ENCODE results near the gene COMT. TPM values are rescaled to one million over a fixed set of nuclear protein-coding genes. Genes with fewer than 3 reads are reported as not detected.

COMT gene
- total and polyA plus RNA-seq, 8 donors, result 25.1 to 174 (median 103) TPM

GRCh38 chr22:19981961-19982920 lies 40.7 kb downstream of the COMT start:
- H3K36me3 ChIP-seq, result peaks cover 14 to 48% (median 40%) of the 10 kb centered on the region in 4 donors
- intact Hi-C loops (cut with DNase I; ENCODE audit: low total_unique reads), result no loop called here
- H3K4me3 ChIP-seq, result no peak overlapping the region
- no peaks in the 10 kb centered on the region for H3K27me3 ChIP-seq
- no peaks in the 10 kb centered on the region for H3K9me3 ChIP-seq
- peaks cover 14 to 40% (median 29%) of the 10 kb centered on the region in 4 donors for H3K4me1 ChIP-seq
- 93 to 98% (median 97%) methylated on average over 10 to 16 of the region's 16 CpGs for WGBS, 5 donors
- H3K27ac ChIP-seq, result peak overlapping the region in 1 of 5 donors; percentile 69
- TF ChIP-seq EP300 (IDR thresholded peaks at IDR 0.05) (no peak), POLR2AphosphoS5 (IDR thresholded peaks at IDR 0.05) (no peak), POLR2A (IDR thresholded peaks at IDR 0.05) (no peak)
- TF ChIP-seq, protein P1, sequence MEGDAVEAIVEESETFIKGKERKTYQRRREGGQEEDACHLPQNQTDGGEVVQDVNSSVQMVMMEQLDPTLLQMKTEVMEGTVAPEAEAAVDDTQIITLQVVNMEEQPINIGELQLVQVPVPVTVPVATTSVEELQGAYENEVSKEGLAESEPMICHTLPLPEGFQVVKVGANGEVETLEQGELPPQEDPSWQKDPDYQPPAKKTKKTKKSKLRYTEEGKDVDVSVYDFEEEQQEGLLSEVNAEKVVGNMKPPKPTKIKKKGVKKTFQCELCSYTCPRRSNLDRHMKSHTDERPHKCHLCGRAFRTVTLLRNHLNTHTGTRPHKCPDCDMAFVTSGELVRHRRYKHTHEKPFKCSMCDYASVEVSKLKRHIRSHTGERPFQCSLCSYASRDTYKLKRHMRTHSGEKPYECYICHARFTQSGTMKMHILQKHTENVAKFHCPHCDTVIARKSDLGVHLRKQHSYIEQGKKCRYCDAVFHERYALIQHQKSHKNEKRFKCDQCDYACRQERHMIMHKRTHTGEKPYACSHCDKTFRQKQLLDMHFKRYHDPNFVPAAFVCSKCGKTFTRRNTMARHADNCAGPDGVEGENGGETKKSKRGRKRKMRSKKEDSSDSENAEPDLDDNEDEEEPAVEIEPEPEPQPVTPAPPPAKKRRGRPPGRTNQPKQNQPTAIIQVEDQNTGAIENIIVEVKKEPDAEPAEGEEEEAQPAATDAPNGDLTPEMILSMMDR (IDR thresholded peaks at IDR 0.05), result no peak
- DNase-seq, result no peak

- TF ChIP-seq POLR2A (IDR thresholded peaks at IDR 0.05) (no peak), EP300 (IDR thresholded peaks at IDR 0.05) (no peak), POLR2AphosphoS5 (IDR thresholded peaks at IDR 0.05) (no peak)
- TF ChIP-seq, protein P1 (IDR thresholded peaks at IDR 0.05), result no peak
- no peak for DNase-seq
- Histone ChIP-seq H3K27me3 (no peaks in the 10 kb centered on the region), H3K4me1 (peaks cover 14 to 44% (median 31%) of the 10 kb centered on the region in 4 donors), H3K27ac (peak overlapping the region in 1 of 5 donors; percentile 69), H3K36me3 (peaks cover 14 to 39% (median 37%) of the 10 kb centered on the region in 4 donors), H3K4me3 (no peak overlapping the region), H3K9me3 (no peaks in the 10 kb centered on the region)
- intact Hi-C loops (cut with DNase I; ENCODE audit: low total_unique reads), result no loop called here
- 84 to 94% (median 87%) methylated on average over 6 to 8 of the region's 8 CpGs; no CpG with 5 or more reads in 1 of the 5 donors for WGBS, 5 donors
These were observed 41.5 kb downstream of the COMT start for GRCh38 chr22:19982991-19983578.

DNA sequence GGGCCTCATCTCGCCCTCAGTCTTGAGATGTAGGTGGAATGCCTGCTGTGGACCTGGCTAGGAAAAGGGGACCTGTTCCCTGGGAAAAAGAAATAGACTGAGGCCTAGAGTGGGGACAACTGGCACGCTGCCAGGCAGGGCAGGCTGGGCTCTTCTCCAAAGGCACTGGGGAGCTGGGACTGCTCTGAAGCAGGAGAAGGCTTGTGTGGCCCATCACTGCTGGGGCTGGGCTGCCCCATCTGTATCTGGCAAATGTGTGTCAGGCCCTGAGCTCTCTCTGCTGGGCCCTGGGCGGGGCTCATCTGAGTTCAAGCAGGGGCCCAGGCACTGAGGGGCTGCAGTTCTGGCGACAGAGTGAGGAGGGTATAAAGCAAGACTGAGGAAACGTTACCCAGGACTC lies 42.2 kb downstream of the COMT start:
- Histone ChIP-seq H3K9me3 (no peaks in the 10 kb centered on the region), H3K4me1 (peaks cover 14 to 44% (median 31%) of the 10 kb centered on the region in 4 donors), H3K27ac (peak overlapping the region in 2 of 5 donors; percentile 54 to 69), H3K36me3 (peaks cover 14 to 33% (median 31%) of the 10 kb centered on the region in 4 donors), H3K4me3 (no peak overlapping the region), H3K27me3 (no peaks in the 10 kb centered on the region)
- TF ChIP-seq, protein P1 (IDR thresholded peaks at IDR 0.05), result no peak
- TF ChIP-seq POLR2A (IDR thresholded peaks at IDR 0.05) (no peak), POLR2AphosphoS5 (IDR thresholded peaks at IDR 0.05) (no peak), EP300 (IDR thresholded peaks at IDR 0.05) (no peak)
- intact Hi-C loops (cut with DNase I; ENCODE audit: low total_unique reads), result no loop called here
- no peak for DNase-seq
- WGBS, 5 donors, result 71 to 78% (median 75%) methylated on average over 5 of the region's 5 CpGs

GRCh38 chr22:19984201-19984753 lies 42.7 kb downstream of the COMT start:
- TF ChIP-seq EP300 (IDR thresholded peaks at IDR 0.05), result no peak
- peak in 1 of 3 donors; percentile 5 for TF ChIP-seq POLR2AphosphoS5 (IDR thresholded peaks at IDR 0.05)
- Histone ChIP-seq H3K27ac (peak overlapping the region in 3 of 5 donors; percentile 40 to 69 (median 54)), H3K9me3 (no peaks in the 10 kb centered on the region), H3K4me3 (no peak overlapping the region), H3K27me3 (no peaks in the 10 kb centered on the region), H3K4me1 (peaks cover 14 to 44% (median 31%) of the 10 kb centered on the region in 4 donors), H3K36me3 (peaks cover 14 to 27% (median 25%) of the 10 kb centered on the region in 4 donors)
- intact Hi-C loops (cut with DNase I; ENCODE audit: low total_unique reads), result no loop called here
- DNase-seq, result peak in 1 of 2 donors; percentile 74
- WGBS, 5 donors, result 78 to 93% (median 89%) methylated on average over 13 to 19 of the region's 19 CpGs
